Activated CD4-positive, alpha-beta T cell treated with anti-CD3 and anti-CD28 coated beads for 48 hours (primary cell): ENCODE data around the gene CDK5.

Experiments used
- DNase-seq: peaks from one replicate; pipeline ENCODE4 v3.0.0-alpha.2; 2020

The CDK5 gene

GRCh38 chr7:151057506-151057988, at the start of gene CDK5:
Gene CDK5, minus strand, starts transcription at chr7:151057897. Its CDS starts 49 bp downstream, at chr7:151057848.
- no peak for DNase-seq

GRCh38 chr7:151104411-151105235, 46.9 kb upstream of the CDK5 start:
- no peak for DNase-seq

GRCh38 chr7:151103973-151104372, 46.3 kb upstream of the CDK5 start:
- DNase-seq = no peak

- DNase-seq = no peak
Measured at GRCh38 chr7:151102991-151103390, 45.3 kb upstream of the CDK5 start.

- no peak for DNase-seq
Measured at GRCh38 chr7:151101621-151102396, 44.1 kb upstream of the CDK5 start.

GRCh38 chr7:151100921-151101320, 43.2 kb upstream of the CDK5 start:
- no peak for DNase-seq

- DNase-seq = no peak
Measured at GRCh38 chr7:151099486-151100211, 42.0 kb upstream of the CDK5 start.

- no peak for DNase-seq
Measured at GRCh38 chr7:151095828-151096475, 38.3 kb upstream of the CDK5 start.

- DNase-seq = no peak
Measured at GRCh38 chr7:151095123-151095797, 37.6 kb upstream of the CDK5 start.

GRCh38 chr7:151094675-151095074, 37.0 kb upstream of the CDK5 start:
- DNase-seq = no peak

GRCh38 chr7:151093748-151094147, 36.1 kb upstream of the CDK5 start:
- no peak for DNase-seq

- no peak for DNase-seq
Measured at GRCh38 chr7:151091988-151092387, 34.3 kb upstream of the CDK5 start.

- peak; percentile 51 for DNase-seq
Measured at GRCh38 chr7:151091431-151091830, 33.7 kb upstream of the CDK5 start.

GRCh38 chr7:151091003-151091402, 33.3 kb upstream of the CDK5 start:
- no peak for DNase-seq

- DNase-seq = no peak
Measured at GRCh38 chr7:151089893-151090730, 32.4 kb upstream of the CDK5 start.

- DNase-seq = no peak
Measured at GRCh38 chr7:151088856-151089699, 31.4 kb upstream of the CDK5 start.

- no peak for DNase-seq
Measured at GRCh38 chr7:151088019-151088855, 30.5 kb upstream of the CDK5 start.

- peak; percentile 51 for DNase-seq
Measured at GRCh38 chr7:151087245-151088018, 29.7 kb upstream of the CDK5 start.
